ENCODE measurements around the gene SEMA6B.

DNA sequence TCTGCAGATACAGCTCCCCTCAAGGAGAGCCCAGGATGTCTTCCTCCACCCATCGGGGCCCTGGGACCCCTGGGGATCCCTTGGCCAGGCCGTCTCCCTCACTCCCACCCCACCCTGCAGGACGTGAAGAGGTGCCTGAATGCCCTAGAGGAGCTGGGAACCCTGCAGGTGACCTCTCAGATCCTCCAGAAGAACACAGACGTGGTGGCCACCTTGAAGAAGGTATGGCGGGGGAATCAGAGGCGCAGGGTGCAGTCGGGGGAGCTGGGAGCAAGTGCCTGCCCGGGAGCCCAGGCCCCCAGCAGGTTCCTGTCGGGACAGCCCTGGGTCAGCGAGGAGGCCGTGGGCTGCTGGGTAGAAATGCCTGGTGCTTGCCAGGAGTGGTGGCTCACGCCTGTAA lies 60.8 kb downstream of the SEMA6B start:
- TF ChIP-seq, protein P1, sequence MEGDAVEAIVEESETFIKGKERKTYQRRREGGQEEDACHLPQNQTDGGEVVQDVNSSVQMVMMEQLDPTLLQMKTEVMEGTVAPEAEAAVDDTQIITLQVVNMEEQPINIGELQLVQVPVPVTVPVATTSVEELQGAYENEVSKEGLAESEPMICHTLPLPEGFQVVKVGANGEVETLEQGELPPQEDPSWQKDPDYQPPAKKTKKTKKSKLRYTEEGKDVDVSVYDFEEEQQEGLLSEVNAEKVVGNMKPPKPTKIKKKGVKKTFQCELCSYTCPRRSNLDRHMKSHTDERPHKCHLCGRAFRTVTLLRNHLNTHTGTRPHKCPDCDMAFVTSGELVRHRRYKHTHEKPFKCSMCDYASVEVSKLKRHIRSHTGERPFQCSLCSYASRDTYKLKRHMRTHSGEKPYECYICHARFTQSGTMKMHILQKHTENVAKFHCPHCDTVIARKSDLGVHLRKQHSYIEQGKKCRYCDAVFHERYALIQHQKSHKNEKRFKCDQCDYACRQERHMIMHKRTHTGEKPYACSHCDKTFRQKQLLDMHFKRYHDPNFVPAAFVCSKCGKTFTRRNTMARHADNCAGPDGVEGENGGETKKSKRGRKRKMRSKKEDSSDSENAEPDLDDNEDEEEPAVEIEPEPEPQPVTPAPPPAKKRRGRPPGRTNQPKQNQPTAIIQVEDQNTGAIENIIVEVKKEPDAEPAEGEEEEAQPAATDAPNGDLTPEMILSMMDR (optimal IDR thresholded peaks at IDR 0.05 in 1 of 3, IDR thresholded peaks at IDR 0.05 in 1 of 3, conservative IDR thresholded peaks at IDR 0.05 in 1 of 3; ENCODE audit: extremely low read depth in 1 of 3, insufficient read depth in 2 of 3, low read length in 3 of 3) = no peak
- no peak for TF ChIP-seq EZH2 (IDR thresholded peaks at IDR 0.05; ENCODE audit: low read length)

All from keratinocyte (primary cell).